Measurements from ENCODE around the gene LONRF2. TPM values are rescaled to one million over a fixed set of nuclear protein-coding genes. Genes with fewer than 3 reads are reported as not detected.
"Not testable (repeated sequence)": the region's sequence is repeated elsewhere in the genome, so short reads cannot be mapped to it uniquely, and the experiment has no call there.

Gene LONRF2
- total and polyA plus RNA-seq, 8 donors: 2.5 to 4.6 (median 3.4) TPM

- TF ChIP-seq, protein P1, sequence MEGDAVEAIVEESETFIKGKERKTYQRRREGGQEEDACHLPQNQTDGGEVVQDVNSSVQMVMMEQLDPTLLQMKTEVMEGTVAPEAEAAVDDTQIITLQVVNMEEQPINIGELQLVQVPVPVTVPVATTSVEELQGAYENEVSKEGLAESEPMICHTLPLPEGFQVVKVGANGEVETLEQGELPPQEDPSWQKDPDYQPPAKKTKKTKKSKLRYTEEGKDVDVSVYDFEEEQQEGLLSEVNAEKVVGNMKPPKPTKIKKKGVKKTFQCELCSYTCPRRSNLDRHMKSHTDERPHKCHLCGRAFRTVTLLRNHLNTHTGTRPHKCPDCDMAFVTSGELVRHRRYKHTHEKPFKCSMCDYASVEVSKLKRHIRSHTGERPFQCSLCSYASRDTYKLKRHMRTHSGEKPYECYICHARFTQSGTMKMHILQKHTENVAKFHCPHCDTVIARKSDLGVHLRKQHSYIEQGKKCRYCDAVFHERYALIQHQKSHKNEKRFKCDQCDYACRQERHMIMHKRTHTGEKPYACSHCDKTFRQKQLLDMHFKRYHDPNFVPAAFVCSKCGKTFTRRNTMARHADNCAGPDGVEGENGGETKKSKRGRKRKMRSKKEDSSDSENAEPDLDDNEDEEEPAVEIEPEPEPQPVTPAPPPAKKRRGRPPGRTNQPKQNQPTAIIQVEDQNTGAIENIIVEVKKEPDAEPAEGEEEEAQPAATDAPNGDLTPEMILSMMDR (IDR thresholded peaks at IDR 0.05): no peak
- no peak for ATAC-seq
- Histone ChIP-seq H3K36me3 (no peaks in the 10 kb centered on the region), H3K27me3 (no peaks in the 10 kb centered on the region), H3K27ac (no peak overlapping the region), H3K9me3 (no peaks in the 10 kb centered on the region), H3K4me1 (no peaks in the 10 kb centered on the region), H3K4me3 (no peak overlapping the region)
- intact Hi-C loops (cut with DNase I): no loop called here
- DNase-seq: no peak
Observed at GRCh38 chr2:100252811-100253698, 69.2 kb downstream of the LONRF2 start.

DNA sequence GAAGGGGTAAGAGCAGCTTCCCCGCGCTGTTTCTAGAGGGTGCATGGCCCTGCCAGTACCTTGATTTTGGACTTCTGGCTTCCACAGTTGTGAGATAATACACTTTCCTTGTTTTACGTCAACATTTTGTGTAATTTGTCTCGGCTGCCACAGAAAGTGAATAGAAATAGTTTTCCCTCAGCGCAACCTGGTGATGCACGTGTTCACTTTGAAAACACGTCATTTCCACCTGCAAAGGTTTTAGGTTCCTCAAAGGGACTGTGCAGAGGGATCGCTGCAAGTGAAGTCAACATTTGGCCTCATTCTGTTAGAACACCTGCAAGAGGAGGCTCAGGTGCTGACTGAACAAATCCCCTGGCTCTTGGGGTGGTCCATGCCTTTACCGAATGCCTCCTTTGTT lies 71.7 kb downstream of the LONRF2 start:
- Histone ChIP-seq H3K27me3 (no peaks in the 10 kb centered on the region), H3K36me3 (no peaks in the 10 kb centered on the region), H3K4me3 (no peak overlapping the region), H3K4me1 (peaks cover 0 to 4% of the 10 kb centered on the region in 2 donors), H3K27ac (no peak overlapping the region), H3K9me3 (no peaks in the 10 kb centered on the region)
- intact Hi-C loops (cut with DNase I): no loop called here
- DNase-seq (no peak), ATAC-seq (no peak)
- TF ChIP-seq, protein P1 (IDR thresholded peaks at IDR 0.05): no peak

GRCh38 chr2:100248971-100249370 lies 73.3 kb downstream of the LONRF2 start:
- Histone ChIP-seq H3K4me3 (no peak overlapping the region), H3K36me3 (no peaks in the 10 kb centered on the region), H3K27ac (no peak overlapping the region), H3K9me3 (no peaks in the 10 kb centered on the region), H3K4me1 (peaks cover 0 to 4% of the 10 kb centered on the region in 2 donors), H3K27me3 (no peaks in the 10 kb centered on the region)
- no peak for ATAC-seq
- intact Hi-C loops (cut with DNase I): loop anchor here in 1 of 2 donors (5.0 kb wide), 1 partner anchor 687 kb away; no protein-coding TSS in a partner anchor
- TF ChIP-seq, protein P1 (IDR thresholded peaks at IDR 0.05): no peak
- no peak for DNase-seq

DNA sequence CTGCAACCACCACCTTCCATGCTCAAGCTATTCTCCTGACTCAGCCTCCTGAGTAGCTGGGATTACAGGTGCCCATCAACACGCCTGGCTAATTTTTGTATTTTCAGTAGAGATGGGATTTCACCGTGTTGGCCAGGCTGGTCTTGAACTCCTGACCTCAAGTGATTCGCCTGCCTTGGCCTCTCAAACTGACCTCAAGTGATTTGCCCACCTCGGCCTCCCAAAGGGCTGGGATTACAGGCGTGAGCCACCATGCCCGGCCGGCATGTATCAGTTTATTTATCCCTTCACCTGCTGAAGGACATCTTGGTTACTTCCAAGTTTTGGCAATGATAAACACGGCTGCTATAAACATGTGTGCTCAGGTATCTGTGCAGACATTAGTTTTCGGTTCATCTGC lies 73.7 kb downstream of the LONRF2 start:
- not testable (repeated sequence) for H3K4me1 ChIP-seq, H3K9me3 ChIP-seq, ATAC-seq, H3K36me3 ChIP-seq, H3K27ac ChIP-seq, H3K4me3 ChIP-seq, DNase-seq, H3K27me3 ChIP-seq
- intact Hi-C loops (cut with DNase I): loop anchor here in 1 of 2 donors (5.0 kb wide), 1 partner anchor 686 kb away; no protein-coding TSS in a partner anchor

DNA sequence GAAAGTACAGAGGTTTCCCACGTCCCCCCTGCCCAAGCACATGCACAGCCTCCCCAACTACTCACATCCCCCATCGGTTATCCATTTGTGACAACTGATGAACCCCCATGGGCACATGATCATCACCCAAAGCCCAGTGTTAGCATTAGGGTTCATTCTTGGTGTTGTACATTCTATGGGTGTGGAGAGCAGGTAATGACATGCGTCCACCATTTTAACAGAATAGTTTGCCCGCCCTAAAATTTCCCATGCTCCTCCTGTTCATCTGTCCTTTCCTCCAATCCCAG lies 74.3 kb downstream of the LONRF2 start:
- Histone ChIP-seq H3K36me3 (no peaks in the 10 kb centered on the region), H3K9me3 (no peaks in the 10 kb centered on the region), H3K27ac (no peak overlapping the region), H3K4me3 (no peak overlapping the region), H3K4me1 (peaks cover 0 to 9% of the 10 kb centered on the region in 2 donors), H3K27me3 (no peaks in the 10 kb centered on the region)
- no peak for ATAC-seq
- DNase-seq: no peak
- intact Hi-C loops (cut with DNase I): loop anchor here in 1 of 2 donors (5.0 kb wide), 1 partner anchor 686 kb away; no protein-coding TSS in a partner anchor
- TF ChIP-seq, protein P1 (IDR thresholded peaks at IDR 0.05): no peak

All from left lung (tissue), 10 donors.